Stimulated activated effector memory CD8-positive, alpha-beta T cell treated with anti-CD3 and anti-CD28 coated beads, Interleukin-12 subunit alpha, Interleukin-12 subunit beta, amount 100 ng/mL, for 72 hours (primary cell): ENCODE results near the gene TAS1R2.

ENCODE experiments used
- ATAC-seq: fragments of 150-1000 bp; cut with Tn5 transposase; 2 replicates; pipeline ENCODE4 v1.10.0; 2021
- DNase-seq, 2 donors: peaks; one replicate each; pipeline ENCODE4 v3.0.0; 2021 to 2022; ENCODE audit warnings: low spot score in 2 of 2
- H3K27ac Mint-ChIP-seq: one replicate; pipeline ENCODE4 v1.8.0; 2022; ENCODE audit warnings: mild to moderate bottlenecking, mixed read lengths
- H3K36me3 Mint-ChIP-seq: one replicate; pipeline ENCODE4 v1.8.0; 2022; ENCODE audit warnings: mild to moderate bottlenecking, mixed read lengths
- H3K4me1 Mint-ChIP-seq: one replicate; pipeline ENCODE4 v1.8.0; 2022; ENCODE audit warnings: mixed read lengths
- H3K4me3 Mint-ChIP-seq: one replicate; pipeline ENCODE4 v1.8.0; 2022; ENCODE audit warnings: mild to moderate bottlenecking, mixed read lengths
- H3K9me3 Mint-ChIP-seq: one replicate; pipeline ENCODE4 v1.8.0; 2022; ENCODE audit warnings: mixed read lengths

TAS1R2 gene

DNA sequence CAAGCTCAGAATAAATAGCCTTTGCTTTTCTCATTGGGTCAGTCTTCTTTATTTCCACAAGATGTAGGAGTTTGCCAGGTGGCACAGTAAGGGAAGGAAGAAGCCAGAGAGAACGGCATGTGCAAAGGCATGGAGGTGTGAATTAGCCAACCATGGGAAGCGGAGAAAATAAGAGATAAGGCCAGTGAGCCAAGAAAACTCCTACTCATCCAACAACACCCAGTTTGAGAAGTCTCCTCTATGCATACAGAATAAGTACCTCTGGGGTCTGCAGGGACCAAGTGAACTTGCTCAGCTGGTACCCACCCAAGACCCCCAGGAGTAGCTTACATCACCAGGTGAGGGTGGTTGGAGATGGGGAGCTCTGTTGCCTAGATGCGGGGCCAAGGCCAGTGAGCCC is 66.7 kb downstream of the TAS1R2 start:
- no peak for DNase-seq
- H3K9me3 Mint-ChIP-seq, result no peaks in the 10 kb centered on the region
- no peaks in the 10 kb centered on the region for H3K4me1 Mint-ChIP-seq
- no peak overlapping the region for H3K27ac Mint-ChIP-seq
- H3K36me3 Mint-ChIP-seq, result no peaks in the 10 kb centered on the region
- ATAC-seq, result no peak
- no peak overlapping the region for H3K4me3 Mint-ChIP-seq
